CD1c-positive myeloid dendritic cell (primary cell): Measurements from ENCODE around the gene CST5.
"Not testable (repeated sequence)": the region's sequence is repeated elsewhere in the genome, so short reads cannot be mapped to it uniquely, and the experiment has no call there.

Experiments
- DNase-seq: peaks from one replicate; pipeline ENCODE4 v3.0.0-alpha.2; 2016; ENCODE audit errors: extremely low spot score

The CST5 gene

GRCh38 chr20:23879328-23879798 lies at the start of gene CST5:
TSS of gene CST5 (minus strand) at chr20:23879748. CDS start at chr20:23879676, 72 bp downstream.
- no peak for DNase-seq

GRCh38 chr20:23928788-23929187 lies 49.2 kb upstream of the CST5 start:
- DNase-seq, result peak; percentile 2

- DNase-seq, result no peak
Measured at GRCh38 chr20:23928353-23928752, 48.8 kb upstream of the CST5 start.

- DNase-seq, result no peak
Measured at GRCh38 chr20:23926944-23927872, 47.7 kb upstream of the CST5 start.

- DNase-seq, result no peak
Measured at GRCh38 chr20:23926526-23926880, 47.0 kb upstream of the CST5 start.

GRCh38 chr20:23925789-23926525 lies 46.4 kb upstream of the CST5 start:
- no peak for DNase-seq

GRCh38 chr20:23924751-23925150 lies 45.2 kb upstream of the CST5 start:
- DNase-seq, result no peak

GRCh38 chr20:23923891-23924435 lies 44.4 kb upstream of the CST5 start:
- DNase-seq, result no peak

- no peak for DNase-seq
Measured at GRCh38 chr20:23923311-23923710, 43.8 kb upstream of the CST5 start.

- no peak for DNase-seq
Measured at GRCh38 chr20:23920408-23921325, 41.1 kb upstream of the CST5 start.

- no peak for DNase-seq
Measured at GRCh38 chr20:23918896-23919295, 39.3 kb upstream of the CST5 start.

- no peak for DNase-seq
Measured at GRCh38 chr20:23918101-23918862, 38.7 kb upstream of the CST5 start.

- no peak for DNase-seq
Measured at GRCh38 chr20:23917024-23917725, 37.6 kb upstream of the CST5 start.

- no peak for DNase-seq
Measured at GRCh38 chr20:23915844-23916243, 36.3 kb upstream of the CST5 start.

- not testable (repeated sequence) for DNase-seq
Measured at GRCh38 chr20:23914469-23914868, 34.9 kb upstream of the CST5 start.

GRCh38 chr20:23910210-23910609 lies 30.7 kb upstream of the CST5 start:
- DNase-seq, result no peak

GRCh38 chr20:23909390-23909789 lies 29.8 kb upstream of the CST5 start:
- DNase-seq, result no peak

GRCh38 chr20:23907579-23907978 lies 28.0 kb upstream of the CST5 start:
- DNase-seq, result no peak

GRCh38 chr20:23902396-23902795 lies 22.8 kb upstream of the CST5 start:
- not testable (repeated sequence) for DNase-seq

GRCh38 chr20:23890867-23891266 lies 11.3 kb upstream of the CST5 start:
- DNase-seq, result not testable (repeated sequence)
